Activated CD4-positive, alpha-beta memory T cell treated with anti-CD3 and anti-CD28 coated beads, Interleukin-2, amount 10 ng/mL, durations not matched to agents 7 days and 5 days (primary cell): Measurements from ENCODE around the gene CES3. TPM values are rescaled to one million over a fixed set of nuclear protein-coding genes. Genes with fewer than 3 reads are reported as not detected.

Source experiments
- CTCF ChIA-PET: fragments of 350-600 bp; sonication (Branson Sonifier 250); formaldehyde crosslinking; loops from one replicate; lab custom pipeline; 2021; ENCODE audit warnings: antibody characterized with exemption, inconsistent platforms; lab: Charles Lee
- POLR2A ChIA-PET: fragments of 350-600 bp; sonication (Branson Sonifier 250); formaldehyde crosslinking; loops from one replicate; lab custom pipeline; 2021; ENCODE audit warnings: antibody characterized with exemption; lab: Charles Lee
- DNase-seq: peaks from one replicate; pipeline ENCODE4 v3.0.0-alpha.2; 2020
- H3K27ac Mint-ChIP-seq: one replicate; pipeline ENCODE4 v1.8.0; 2021; ENCODE audit warnings: mild to moderate bottlenecking, mixed read lengths
- H3K27me3 Mint-ChIP-seq: one replicate; pipeline ENCODE4 v1.8.0; 2021; ENCODE audit warnings: mixed read lengths
- H3K36me3 Mint-ChIP-seq: one replicate; pipeline ENCODE4 v1.8.0; 2021; ENCODE audit warnings: low read depth, mixed read lengths
- H3K4me1 Mint-ChIP-seq: one replicate; pipeline ENCODE4 v1.8.0; 2021; ENCODE audit warnings: mixed read lengths
- H3K4me3 Mint-ChIP-seq: one replicate; pipeline ENCODE4 v1.8.0; 2021; ENCODE audit warnings: mild to moderate bottlenecking, mixed read lengths
- H3K9me3 Mint-ChIP-seq: one replicate; pipeline ENCODE4 v1.8.0; 2021; ENCODE audit warnings: mixed read lengths
- total RNA-seq, 2 experiments: library from RNA; stranded (reverse); gene quantifications; one replicate each; pipeline ENCODE4 v1.2.3, GENCODE V29; 2021

CES3 gene
- total RNA-seq, 2 experiments from 2014 or later: 6.1 to 6.3 TPM

GRCh38 chr16:67001726-67002125, 40.7 kb downstream of the CES3 start:
- Mint-ChIP-seq H3K4me3 (peak overlapping the region; percentile 81), H3K27ac (peak overlapping the region; percentile 38), H3K27me3 (no peaks in the 10 kb centered on the region), H3K9me3 (no peaks in the 10 kb centered on the region), H3K4me1 (peaks cover 42% of the 10 kb centered on the region), H3K36me3 (peaks cover 47% of the 10 kb centered on the region)
- no peak for DNase-seq
- CTCF ChIA-PET: interaction anchor here (1.3 kb wide), 1 partner anchor 41 kb away, joined by 3 read pairs; the partner anchor contains the start of gene CES3
- POLR2A ChIA-PET: interaction anchor here (1.0 to 2.6 kb wide), 4 partner anchors 12 to 158 kb away, joined by 3 to 19 read pairs (median 6); partner anchors contain the start of genes FBXL8 and TRADD

- H3K9me3 Mint-ChIP-seq: no peaks in the 10 kb centered on the region
- peaks cover 44% of the 10 kb centered on the region for H3K36me3 Mint-ChIP-seq
- no peak overlapping the region for H3K27ac Mint-ChIP-seq
- no peaks in the 10 kb centered on the region for H3K27me3 Mint-ChIP-seq
- no peak overlapping the region for H3K4me3 Mint-ChIP-seq
- peaks cover 26% of the 10 kb centered on the region for H3K4me1 Mint-ChIP-seq
- DNase-seq: no peak
- POLR2A ChIA-PET: interaction anchor here (0.9 to 1.1 kb wide), 3 partner anchors 10 to 23 kb away, joined by 3 read pairs; no protein-coding TSS in a partner anchor
- CTCF ChIA-PET: interaction anchor here (0.9 to 1.6 kb wide), 4 partner anchors 11 to 148 kb away, joined by 3 to 6 read pairs (median 5); no protein-coding TSS in a partner anchor
Measured at GRCh38 chr16:67006930-67007658, 46.0 kb downstream of the CES3 start.

- no peak overlapping the region for H3K27ac Mint-ChIP-seq
- POLR2A ChIA-PET: interaction anchor here (1.4 to 6.6 kb wide), 2 partner anchors 20 to 23 kb away, joined by 5 to 106 read pairs; partner anchors contain the start of gene CBFB
Measured at GRCh38 chr16:67009158-67009557, 48.1 kb downstream of the CES3 start.

GRCh38 chr16:67011274-67011673, 50.2 kb downstream of the CES3 start:
- Mint-ChIP-seq H3K4me1 (peaks cover 43% of the 10 kb centered on the region), H3K27ac (no peak overlapping the region), H3K9me3 (no peaks in the 10 kb centered on the region), H3K27me3 (no peaks in the 10 kb centered on the region), H3K4me3 (no peak overlapping the region), H3K36me3 (peaks cover 25% of the 10 kb centered on the region)
- DNase-seq: no peak
- CTCF ChIA-PET: interaction anchor here (1.3 to 4.3 kb wide), 3 partner anchors 23 to 147 kb away, joined by 3 to 23 read pairs (median 9); partner anchors contain the start of gene CES4A
- POLR2A ChIA-PET: interaction anchor here (0.6 to 6.6 kb wide), 4 partner anchors 18 to 174 kb away, joined by 3 to 106 read pairs (median 42); partner anchors contain the start of gene CBFB

More at GRCh38 chr16:67009158-67009557, 48.1 kb downstream of the CES3 start:
- DNase-seq: no peak
- no peak overlapping the region for H3K4me3 Mint-ChIP-seq
- CTCF ChIA-PET: interaction anchor here (0.5 to 0.8 kb wide), 2 partner anchors 9 to 144 kb away, joined by 3 to 4 read pairs; no protein-coding TSS in a partner anchor
- H3K4me1 Mint-ChIP-seq: peaks cover 28% of the 10 kb centered on the region
- H3K9me3 Mint-ChIP-seq: no peaks in the 10 kb centered on the region
- H3K27me3 Mint-ChIP-seq: no peaks in the 10 kb centered on the region
- peaks cover 34% of the 10 kb centered on the region for H3K36me3 Mint-ChIP-seq

GRCh38 chr16:67013233-67013822, 52.3 kb downstream of the CES3 start:
- Mint-ChIP-seq H3K9me3 (no peaks in the 10 kb centered on the region), H3K4me1 (peaks cover 51% of the 10 kb centered on the region), H3K4me3 (peak overlapping the region; percentile 89), H3K27ac (peak overlapping the region; percentile 82), H3K36me3 (peaks cover 18% of the 10 kb centered on the region), H3K27me3 (no peaks in the 10 kb centered on the region)
- DNase-seq: no peak
- POLR2A ChIA-PET: interaction anchor here (0.6 to 6.6 kb wide), 38 partner anchors 9 to 545 kb away, joined by 3 to 106 read pairs (median 5); partner anchors contain the start of genes B3GNT9, CBFB, CES3 and CES4A
- CTCF ChIA-PET: interaction anchor here (0.6 to 4.3 kb wide), 24 partner anchors 9 to 214 kb away, joined by 3 to 23 read pairs (median 6); partner anchors contain the start of genes CBFB, CES3, CES4A and FBXL8

- H3K4me3 Mint-ChIP-seq: peak overlapping the region; percentile 89
- H3K36me3 Mint-ChIP-seq: peaks cover 18% of the 10 kb centered on the region
- H3K27me3 Mint-ChIP-seq: no peaks in the 10 kb centered on the region
- ChIA-PET POLR2A (interaction anchor here (0.6 to 6.6 kb wide), 40 partner anchors 9 to 679 kb away, joined by 3 to 106 read pairs (median 5); partner anchors contain the start of genes B3GNT9, CBFB, CES3 and CES4A), CTCF (interaction anchor here (0.6 to 4.3 kb wide), 21 partner anchors 8 to 213 kb away, joined by 3 to 23 read pairs (median 7); partner anchors contain the start of genes CBFB, CES3, CES4A and FBXL8)
- H3K9me3 Mint-ChIP-seq: no peaks in the 10 kb centered on the region
- peak; percentile 86 for DNase-seq
- H3K27ac Mint-ChIP-seq: peak overlapping the region; percentile 93
- H3K4me1 Mint-ChIP-seq: peaks cover 52% of the 10 kb centered on the region
Measured at GRCh38 chr16:67013823-67014633, 53.0 kb downstream of the CES3 start.

GRCh38 chr16:67014634-67015312, 53.7 kb downstream of the CES3 start:
- ChIA-PET POLR2A (interaction anchor here (0.5 to 6.6 kb wide), 22 partner anchors 8 to 678 kb away, joined by 3 to 106 read pairs (median 10); partner anchors contain the start of genes B3GNT9, CBFB, CES4A and FBXL8), CTCF (interaction anchor here (1.2 to 4.3 kb wide), 10 partner anchors 13 to 142 kb away, joined by 4 to 23 read pairs (median 12); partner anchors contain the start of genes CBFB and CES3)
- Mint-ChIP-seq H3K4me3 (peak overlapping the region; percentile 89), H3K27ac (peak overlapping the region; percentile 93), H3K27me3 (no peaks in the 10 kb centered on the region), H3K4me1 (peaks cover 48% of the 10 kb centered on the region), H3K9me3 (no peaks in the 10 kb centered on the region), H3K36me3 (peaks cover 14% of the 10 kb centered on the region)
- DNase-seq: no peak

- DNase-seq: no peak
- H3K4me3 Mint-ChIP-seq: peak overlapping the region; percentile 89
- H3K27me3 Mint-ChIP-seq: no peaks in the 10 kb centered on the region
- H3K27ac Mint-ChIP-seq: peak overlapping the region; percentile 93
- H3K4me1 Mint-ChIP-seq: peaks cover 48% of the 10 kb centered on the region
- POLR2A ChIA-PET: interaction anchor here (4.8 to 6.6 kb wide), 2 partner anchors 14 kb away, joined by 80 to 106 read pairs; partner anchors contain the start of gene CBFB
- CTCF ChIA-PET: interaction anchor here (0.7 to 8.4 kb wide), 8 partner anchors 13 to 145 kb away, joined by 3 to 152 read pairs (median 20); partner anchors contain the start of genes B3GNT9, CBFB and CES3
- H3K36me3 Mint-ChIP-seq: peaks cover 14% of the 10 kb centered on the region
- no peaks in the 10 kb centered on the region for H3K9me3 Mint-ChIP-seq
Measured at GRCh38 chr16:67015313-67015731, 54.3 kb downstream of the CES3 start.

GRCh38 chr16:67016143-67016542, 55.1 kb downstream of the CES3 start:
- H3K4me3 Mint-ChIP-seq: no peak overlapping the region
- DNase-seq: no peak
- H3K4me1 Mint-ChIP-seq: peaks cover 42% of the 10 kb centered on the region

GRCh38 chr16:67016681-67017420, 55.8 kb downstream of the CES3 start:
- Mint-ChIP-seq H3K9me3 (no peaks in the 10 kb centered on the region), H3K27me3 (no peaks in the 10 kb centered on the region), H3K36me3 (peaks cover 9% of the 10 kb centered on the region), H3K27ac (no peak overlapping the region), H3K4me3 (no peak overlapping the region), H3K4me1 (peaks cover 39% of the 10 kb centered on the region)
- DNase-seq: no peak
- ChIA-PET POLR2A (interaction anchor here (0.9 to 4.8 kb wide), 11 partner anchors 9 to 164 kb away, joined by 3 to 80 read pairs (median 6); partner anchors contain the start of genes B3GNT9, CBFB, FBXL8 and TRADD), CTCF (interaction anchor here (1.1 to 8.4 kb wide), 20 partner anchors 12 to 244 kb away, joined by 3 to 152 read pairs (median 10); partner anchors contain the start of genes B3GNT9, CBFB, CES3 and FBXL8)

More at GRCh38 chr16:67016143-67016542, 55.1 kb downstream of the CES3 start:
- no peaks in the 10 kb centered on the region for H3K9me3 Mint-ChIP-seq
- ChIA-PET POLR2A (interaction anchor here (0.6 to 4.8 kb wide), 6 partner anchors 13 to 171 kb away, joined by 3 to 80 read pairs (median 8); partner anchors contain the start of genes B3GNT9, CBFB, FBXL8 and TRADD), CTCF (interaction anchor here (1.0 to 8.4 kb wide), 7 partner anchors 13 to 142 kb away, joined by 4 to 152 read pairs (median 13); partner anchors contain the start of genes B3GNT9, CBFB and CES3)
- H3K27ac Mint-ChIP-seq: no peak overlapping the region
- H3K36me3 Mint-ChIP-seq: peaks cover 9% of the 10 kb centered on the region
- H3K27me3 Mint-ChIP-seq: no peaks in the 10 kb centered on the region
